ENCODE data around the gene F7. TPM values are rescaled to one million over a fixed set of nuclear protein-coding genes. Genes with fewer than 3 reads are reported as not detected.
"Not testable (repeated sequence)": the region's sequence is repeated elsewhere in the genome, so short reads cannot be mapped to it uniquely, and the experiment has no call there.

F7 gene
- total RNA-seq, 2 donors from 2014 or later = not detected

GRCh38 chr13:113066142-113066455 is 39.5 kb upstream of the F7 start:
- no peak for ATAC-seq
- Mint-ChIP-seq H3K36me3 (no peaks in the 10 kb centered on the region), H3K9me3 (no peaks in the 10 kb centered on the region), H3K27ac (no peak overlapping the region)
- DNase-seq (ENCODE audit: low spot score in 2 of 2) = no peak

- Mint-ChIP-seq H3K27ac (no peak overlapping the region), H3K36me3 (peaks cover 0 to 6% of the 10 kb centered on the region in 2 donors), H3K9me3 (peaks cover 0 to 4% of the 10 kb centered on the region in 2 donors)
- ATAC-seq (no peak), DNase-seq (ENCODE audit: low spot score in 2 of 2) (no peak)
These were observed 38.8 kb upstream of the F7 start for GRCh38 chr13:113066746-113067145.

GRCh38 chr13:113069861-113070805 is 35.5 kb upstream of the F7 start:
- Mint-ChIP-seq H3K36me3 (peaks cover 0 to 7% of the 10 kb centered on the region in 2 donors), H3K27ac (no peak overlapping the region), H3K9me3 (peaks cover 0 to 4% of the 10 kb centered on the region in 2 donors)
- ATAC-seq = no peak
- DNase-seq (ENCODE audit: low spot score in 2 of 2) = no peak

- no peak for ATAC-seq
- H3K36me3 Mint-ChIP-seq = peaks cover 0 to 7% of the 10 kb centered on the region in 2 donors
- no peak overlapping the region for H3K27ac Mint-ChIP-seq
- peaks cover 0 to 4% of the 10 kb centered on the region in 2 donors for H3K9me3 Mint-ChIP-seq
- no peak for DNase-seq (ENCODE audit: low spot score in 2 of 2)
These were observed 34.7 kb upstream of the F7 start for GRCh38 chr13:113070855-113071254.

GRCh38 chr13:113072376-113072775 is 33.2 kb upstream of the F7 start:
- no peak for DNase-seq (ENCODE audit: low spot score in 2 of 2)
- no peak overlapping the region for H3K27ac Mint-ChIP-seq
- peaks cover 0 to 4% of the 10 kb centered on the region in 2 donors for H3K9me3 Mint-ChIP-seq
- ATAC-seq = no peak
- H3K36me3 Mint-ChIP-seq = peaks cover 0 to 7% of the 10 kb centered on the region in 2 donors

- DNase-seq (ENCODE audit: low spot score in 2 of 2) = no peak
- Mint-ChIP-seq H3K9me3 (peaks cover 0 to 4% of the 10 kb centered on the region in 2 donors), H3K27ac (no peak overlapping the region), H3K36me3 (peaks cover 0 to 7% of the 10 kb centered on the region in 2 donors)
- no peak for ATAC-seq
These were observed 31.6 kb upstream of the F7 start for GRCh38 chr13:113073942-113074341.

GRCh38 chr13:113074401-113074800 is 31.2 kb upstream of the F7 start:
- Mint-ChIP-seq H3K27ac (no peak overlapping the region), H3K36me3 (peaks cover 0 to 7% of the 10 kb centered on the region in 2 donors), H3K9me3 (peaks cover 0 to 4% of the 10 kb centered on the region in 2 donors)
- no peak for ATAC-seq
- no peak for DNase-seq (ENCODE audit: low spot score in 2 of 2)

GRCh38 chr13:113074876-113075275 is 30.7 kb upstream of the F7 start:
- ATAC-seq (no peak), DNase-seq (ENCODE audit: low spot score in 2 of 2) (no peak)
- Mint-ChIP-seq H3K27ac (no peak overlapping the region), H3K36me3 (peaks cover 0 to 7% of the 10 kb centered on the region in 2 donors), H3K9me3 (peaks cover 0 to 4% of the 10 kb centered on the region in 2 donors)

- DNase-seq (ENCODE audit: low spot score in 2 of 2) (no peak), ATAC-seq (no peak)
- peaks cover 0 to 4% of the 10 kb centered on the region in 2 donors for H3K9me3 Mint-ChIP-seq
- H3K36me3 Mint-ChIP-seq = peaks cover 0 to 7% of the 10 kb centered on the region in 2 donors
- H3K27ac Mint-ChIP-seq = no peak overlapping the region
These were observed 29.9 kb upstream of the F7 start for GRCh38 chr13:113075711-113076110.

- H3K36me3 Mint-ChIP-seq = peaks cover 0 to under 1% of the 10 kb centered on the region in 2 donors
- H3K9me3 Mint-ChIP-seq = no peaks in the 10 kb centered on the region
- DNase-seq (ENCODE audit: low spot score in 2 of 2) (no peak), ATAC-seq (no peak)
- no peak overlapping the region for H3K27ac Mint-ChIP-seq
These were observed 28.8 kb upstream of the F7 start for GRCh38 chr13:113076681-113077401.

- Mint-ChIP-seq H3K36me3 (no peaks in the 10 kb centered on the region), H3K9me3 (no peaks in the 10 kb centered on the region), H3K27ac (peak overlapping the region in 1 of 2 donors; percentile 68)
- DNase-seq (ENCODE audit: low spot score in 2 of 2) = no peak
- ATAC-seq = no peak
These were observed 28.0 kb upstream of the F7 start for GRCh38 chr13:113077566-113077952.

GRCh38 chr13:113077953-113078901 is 27.4 kb upstream of the F7 start:
- Mint-ChIP-seq H3K27ac (peak overlapping the region in 1 of 2 donors; percentile 68), H3K9me3 (no peaks in the 10 kb centered on the region)

GRCh38 chr13:113078902-113079780 is 26.4 kb upstream of the F7 start:
- Mint-ChIP-seq H3K27ac (no peak overlapping the region), H3K36me3 (no peaks in the 10 kb centered on the region), H3K9me3 (no peaks in the 10 kb centered on the region)
- DNase-seq (ENCODE audit: low spot score in 2 of 2) (no peak), ATAC-seq (no peak)

More at GRCh38 chr13:113077953-113078901, 27.4 kb upstream of the F7 start:
- ATAC-seq (no peak), DNase-seq (ENCODE audit: low spot score in 2 of 2) (no peak)
- no peaks in the 10 kb centered on the region for H3K36me3 Mint-ChIP-seq

GRCh38 chr13:113079781-113080080 is 25.9 kb upstream of the F7 start:
- H3K36me3 Mint-ChIP-seq; DNase-seq (ENCODE audit: low spot score in 2 of 2); ATAC-seq; H3K9me3 Mint-ChIP-seq; H3K27ac Mint-ChIP-seq: not testable (repeated sequence)

- no peak for DNase-seq (ENCODE audit: low spot score in 2 of 2)
- Mint-ChIP-seq H3K27ac (no peak overlapping the region), H3K36me3 (no peaks in the 10 kb centered on the region), H3K9me3 (no peaks in the 10 kb centered on the region)
- ATAC-seq = no peak
These were observed 25.2 kb upstream of the F7 start for GRCh38 chr13:113080361-113080831.
